AG08395 (cell line): Measurements from ENCODE around the gene MAP6D1.
"Not testable (repeated sequence)": the region's sequence is repeated elsewhere in the genome, so short reads cannot be mapped to it uniquely, and the experiment has no call there.

Source experiments
- DNase-seq: peaks from one replicate; pipeline ENCODE4 v3.0.0; 2012; ENCODE audit warnings: mixed read lengths, low spot score

The MAP6D1 gene

DNA sequence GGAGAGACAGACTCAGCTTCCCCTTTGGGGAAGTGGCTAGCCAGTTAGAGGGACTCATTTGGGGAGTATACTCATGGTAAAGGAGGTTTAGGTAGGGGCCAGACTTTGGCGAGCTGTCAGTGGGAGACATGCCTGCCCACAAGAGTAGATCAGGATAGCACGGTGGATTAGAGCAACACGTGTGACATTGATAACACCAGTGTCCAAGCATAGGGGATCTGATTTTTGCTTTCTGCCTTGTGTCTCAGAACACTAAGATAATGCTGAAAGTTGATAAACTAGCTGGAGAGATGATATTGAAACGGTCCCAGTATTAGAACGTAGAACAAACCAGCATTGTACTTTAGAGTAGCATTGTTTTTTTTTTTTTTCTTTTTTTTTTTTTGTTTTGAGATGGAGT, 25.9 kb downstream of the MAP6D1 start:
- no peak for DNase-seq

DNA sequence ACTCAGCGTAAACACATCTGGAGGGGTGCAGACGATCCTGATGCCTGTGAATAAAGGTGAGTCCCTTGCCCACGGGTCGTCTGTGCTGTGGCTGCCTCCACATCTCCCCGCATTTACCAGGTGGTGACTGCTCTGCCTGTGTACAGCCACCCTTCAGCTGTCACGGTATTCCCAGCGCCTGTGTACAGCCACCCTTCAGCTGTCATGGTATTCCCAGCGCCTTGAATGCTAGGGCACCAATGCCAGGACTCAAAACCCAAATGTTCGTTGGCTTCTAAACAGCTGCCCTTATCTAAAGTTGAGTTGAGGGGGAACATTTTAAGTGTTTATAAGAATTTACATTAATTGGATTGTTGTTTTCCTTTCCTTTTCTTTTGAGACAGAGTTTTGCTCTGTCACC, 27.4 kb downstream of the MAP6D1 start:
- DNase-seq: no peak

DNA sequence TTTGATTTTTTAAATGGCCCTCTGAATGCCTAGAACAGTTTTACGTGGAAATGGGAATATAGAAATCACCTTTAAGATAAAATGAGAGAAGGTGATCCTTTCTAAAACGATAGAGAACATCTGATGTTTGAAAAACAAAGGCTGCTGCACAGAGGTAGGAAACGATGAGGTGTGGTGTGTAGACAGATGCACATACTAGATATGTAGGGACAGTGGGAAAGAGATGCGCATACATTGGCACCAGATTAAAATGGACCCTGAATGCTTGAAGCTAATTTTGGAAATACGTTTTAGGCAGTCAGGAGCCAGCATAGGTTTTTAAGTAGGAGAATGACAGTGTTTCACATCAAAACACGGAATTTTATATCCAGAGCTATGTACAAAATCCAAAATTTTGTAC, 29.0 kb downstream of the MAP6D1 start:
- no peak for DNase-seq

DNA sequence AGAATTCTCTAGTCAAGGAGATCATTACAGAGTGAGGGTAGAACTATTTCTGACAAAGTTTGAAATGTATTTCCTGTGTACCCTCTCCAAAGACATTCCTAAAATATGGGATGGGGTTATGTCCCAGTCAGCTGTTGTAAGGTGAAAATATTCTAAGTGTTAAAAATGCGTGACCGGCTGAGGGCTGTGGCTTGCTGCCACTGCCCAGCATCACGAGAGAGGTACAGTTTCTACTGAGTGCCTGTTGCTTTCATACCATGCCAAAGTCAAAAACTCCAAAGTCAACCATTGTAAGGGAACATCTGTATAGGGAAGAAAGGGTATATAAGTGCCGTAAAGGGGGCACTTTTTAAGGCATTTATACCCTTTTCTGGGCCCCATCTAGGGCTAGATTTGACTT, 30.9 kb downstream of the MAP6D1 start:
- no peak for DNase-seq

DNA sequence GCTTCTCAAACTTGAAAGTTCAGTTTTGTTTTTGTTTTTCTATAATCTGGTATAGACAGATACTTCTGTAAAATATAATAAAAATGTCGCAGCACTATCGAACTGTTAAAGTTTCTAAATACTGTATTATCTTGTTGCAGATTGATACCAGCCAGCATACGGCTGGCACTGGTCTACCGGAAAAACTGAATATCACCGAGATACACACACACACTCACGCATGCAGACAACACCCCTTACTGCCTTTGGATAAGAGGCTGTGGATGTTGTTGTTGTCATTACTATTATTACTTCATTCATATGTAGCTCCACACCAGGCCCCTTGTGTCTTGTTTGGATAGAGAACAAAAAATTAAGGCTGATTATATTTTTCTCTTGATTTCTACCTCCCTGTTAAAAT, 32.4 kb downstream of the MAP6D1 start:
- no peak for DNase-seq

DNA sequence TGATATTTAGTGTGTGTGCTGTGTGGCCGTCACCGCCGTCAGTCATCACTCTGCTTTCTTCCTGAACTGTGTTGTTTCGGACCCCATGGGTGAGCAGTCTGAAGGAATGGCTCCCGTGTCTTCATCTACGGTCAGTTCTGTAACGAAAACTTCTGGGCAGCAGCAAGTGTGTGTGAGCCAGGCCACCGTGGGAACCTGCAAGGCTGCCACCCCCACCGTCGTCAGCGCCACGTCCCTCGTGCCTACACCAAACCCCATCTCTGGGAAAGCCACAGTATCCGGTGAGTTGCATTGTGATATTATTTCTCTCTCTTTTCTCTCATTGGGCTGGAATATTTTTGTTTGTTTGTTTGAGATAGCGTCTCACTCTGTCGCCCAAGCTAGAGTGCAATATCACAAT, 34.7 kb downstream of the MAP6D1 start:
- DNase-seq: no peak

DNA sequence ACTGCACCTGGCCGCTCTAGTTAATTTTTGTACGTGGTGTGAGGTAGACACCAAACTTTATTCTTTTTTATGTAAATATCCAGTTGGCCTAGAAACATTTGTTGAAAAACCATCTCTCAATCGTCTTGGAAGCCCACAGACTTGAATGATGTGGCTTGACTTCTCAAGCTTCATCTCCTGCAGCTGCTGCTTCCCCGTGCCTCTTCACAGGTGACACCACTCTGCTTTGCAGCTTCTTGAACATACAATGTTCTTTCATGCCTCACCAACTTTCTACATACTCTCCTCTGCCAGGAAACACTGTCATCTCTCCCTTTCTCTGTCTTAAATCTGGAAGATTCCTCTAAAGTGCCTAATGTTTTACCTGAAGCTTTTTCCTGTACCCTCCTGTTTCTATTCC, 35.6 kb downstream of the MAP6D1 start:
- DNase-seq: no peak

DNA sequence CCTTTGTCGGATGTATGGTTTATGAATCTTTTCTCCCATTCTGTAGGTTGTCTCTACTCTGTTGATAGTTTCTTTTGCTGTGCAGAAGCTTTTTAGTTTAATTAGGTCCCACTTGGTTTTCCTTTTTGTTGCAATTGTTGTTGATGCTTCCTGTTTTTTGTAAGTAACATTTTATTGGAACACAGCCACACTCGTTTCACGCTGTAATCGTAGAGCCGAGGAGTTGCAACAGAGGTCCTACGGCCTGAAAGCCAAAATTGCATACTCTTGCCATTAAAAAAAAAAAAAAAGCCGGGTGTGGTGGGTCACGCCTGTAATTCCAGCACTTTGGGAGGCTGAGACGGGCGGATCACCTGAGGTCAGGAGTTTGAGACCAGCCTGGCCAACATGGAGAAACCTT, 40.9 kb downstream of the MAP6D1 start:
- not testable (repeated sequence) for DNase-seq

DNA sequence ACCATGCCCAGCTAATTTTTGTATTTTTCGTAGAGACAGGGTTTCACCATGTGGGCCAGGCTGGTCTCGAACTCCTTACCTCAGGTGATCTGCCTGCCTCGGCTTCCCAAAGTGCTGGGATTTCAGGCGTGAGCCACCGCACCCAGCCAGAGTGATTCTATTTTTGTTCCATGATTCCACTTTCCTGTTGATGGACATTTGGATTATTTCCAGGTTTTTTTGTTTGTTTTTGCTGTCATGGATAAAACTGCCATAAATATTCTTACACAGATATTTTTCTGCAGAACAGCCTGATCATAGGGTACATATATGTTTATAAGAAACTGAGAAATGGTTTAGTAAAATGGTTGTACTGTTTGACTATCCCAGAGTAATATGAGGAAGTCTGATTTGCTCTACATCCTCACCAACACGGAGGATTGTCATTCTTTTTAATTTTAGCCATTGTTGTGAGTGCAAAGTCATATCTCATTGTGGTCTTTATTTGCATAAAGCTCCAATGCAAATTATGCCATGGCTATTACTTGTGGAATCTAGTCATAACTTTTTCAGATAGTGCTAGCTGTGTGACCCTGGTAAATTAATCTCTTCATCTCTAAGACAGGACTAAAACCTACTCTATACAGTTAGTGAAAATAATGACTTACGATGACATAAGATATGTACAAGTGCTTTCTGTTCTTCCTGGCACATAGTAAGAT, 42.7 kb downstream of the MAP6D1 start:
- DNase-seq: no peak

DNA sequence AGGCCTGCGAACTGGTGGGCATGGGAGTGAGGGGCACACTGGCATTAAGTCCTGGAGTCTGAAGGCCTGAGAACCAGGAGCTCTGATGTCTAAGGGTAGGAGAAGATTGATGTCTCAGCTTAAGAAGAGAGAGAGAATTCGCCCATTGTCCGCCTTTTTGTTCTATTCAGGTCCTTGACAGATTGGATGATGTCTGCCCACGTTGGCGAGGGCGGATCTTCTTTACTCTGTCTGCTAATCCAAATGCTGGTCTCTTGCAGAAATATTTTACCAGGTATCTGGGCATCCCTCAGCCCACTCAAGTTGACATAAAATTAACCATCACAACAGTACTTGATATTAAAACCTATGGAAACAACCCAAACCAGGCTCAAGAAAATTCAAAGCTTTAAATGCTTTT, 44.1 kb downstream of the MAP6D1 start:
- no peak for DNase-seq

DNA sequence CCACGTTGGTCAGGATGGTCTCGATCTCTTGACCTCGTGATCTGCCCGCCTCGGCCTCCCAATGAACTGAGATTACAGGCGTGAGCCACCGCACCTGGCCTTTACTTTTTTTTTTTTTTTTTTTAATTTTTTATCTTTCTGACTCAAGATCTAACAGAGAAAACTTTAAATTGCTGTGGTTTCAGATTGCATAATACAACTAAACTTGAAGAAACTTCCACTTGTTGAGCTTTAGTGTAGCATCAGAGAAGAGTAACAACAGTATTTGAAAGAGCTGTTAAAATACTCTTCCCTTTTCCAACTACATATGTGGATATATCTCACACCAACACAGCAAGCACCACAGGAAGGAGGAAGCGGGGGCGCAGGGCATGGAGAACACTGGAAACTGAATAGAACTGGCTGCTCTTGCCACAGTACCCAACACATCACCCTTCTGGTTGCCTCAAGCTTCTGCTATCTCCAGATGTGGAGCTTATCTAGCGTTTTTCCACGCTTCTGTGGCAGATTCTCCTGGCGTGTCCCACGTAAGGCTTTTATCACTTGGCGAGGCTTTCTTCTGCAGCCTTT, 45.4 kb downstream of the MAP6D1 start:
- no peak for DNase-seq

DNA sequence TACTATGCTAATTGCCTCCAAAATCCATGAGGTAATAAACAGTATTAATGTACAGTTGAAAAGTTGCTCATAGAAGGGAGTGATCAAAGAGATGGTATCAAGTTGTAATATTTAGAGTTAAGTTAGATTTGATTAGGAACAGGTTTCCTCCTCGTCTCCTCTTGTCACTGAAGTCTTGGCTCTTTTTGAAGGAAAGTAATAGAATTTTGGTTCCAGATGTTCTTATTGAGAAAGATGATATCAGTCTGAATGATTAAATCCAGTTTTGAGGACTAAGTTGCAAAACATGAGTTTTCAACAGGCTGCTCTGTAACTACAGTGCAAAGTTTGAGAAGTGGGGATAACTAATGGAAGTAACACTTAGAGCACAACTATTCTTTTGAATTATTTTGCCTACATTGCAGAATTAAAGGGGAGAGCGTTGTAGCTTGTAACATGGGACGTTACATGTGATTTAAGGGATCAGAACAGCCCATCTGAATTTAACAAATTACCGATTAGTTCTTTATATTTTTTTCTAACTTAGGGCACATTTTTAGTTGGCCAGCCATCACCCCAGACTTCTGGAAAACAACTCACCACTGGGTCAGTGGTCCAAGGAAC, 48.3 kb downstream of the MAP6D1 start:
- no peak for DNase-seq

DNA sequence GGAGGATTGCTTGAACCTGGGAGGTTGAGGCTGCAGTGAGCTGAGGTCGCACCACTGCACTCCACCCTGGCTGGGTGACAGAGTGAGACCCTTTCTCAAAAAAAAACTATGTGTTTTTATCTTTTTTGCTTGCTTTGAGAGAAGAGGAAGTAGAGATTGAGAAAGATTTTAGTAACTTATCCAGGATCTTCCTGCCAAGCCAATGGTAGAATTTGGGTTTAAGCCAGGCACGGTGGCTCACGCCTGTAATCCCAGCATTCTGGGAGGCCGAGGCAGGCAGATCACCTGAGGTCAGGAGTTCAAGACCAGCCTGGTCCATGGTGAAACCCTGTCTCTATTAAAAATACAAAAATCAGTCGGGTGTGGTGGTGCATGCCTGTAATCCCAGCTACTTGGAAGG, 48.9 kb downstream of the MAP6D1 start:
- not testable (repeated sequence) for DNase-seq

DNA sequence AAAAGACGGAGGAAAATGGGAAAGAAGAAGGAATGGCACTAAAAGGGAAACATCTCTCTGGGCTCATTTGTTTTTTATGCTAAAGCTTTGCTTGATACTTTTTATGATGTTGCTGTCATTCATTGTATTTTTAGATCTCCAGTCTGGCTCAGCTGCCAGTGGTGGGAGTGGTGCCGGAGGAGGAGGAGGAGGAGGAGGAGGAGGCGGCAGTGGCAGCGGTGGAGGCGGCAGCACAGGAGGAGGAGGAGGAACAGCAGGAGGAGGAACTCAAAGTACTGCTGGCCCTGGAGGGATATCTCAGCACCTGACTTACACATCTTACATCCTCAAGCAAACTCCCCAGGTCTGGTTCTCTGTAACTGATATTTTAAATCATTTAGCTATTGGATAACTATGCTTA, 49.6 kb downstream of the MAP6D1 start:
- DNase-seq: no peak

DNA sequence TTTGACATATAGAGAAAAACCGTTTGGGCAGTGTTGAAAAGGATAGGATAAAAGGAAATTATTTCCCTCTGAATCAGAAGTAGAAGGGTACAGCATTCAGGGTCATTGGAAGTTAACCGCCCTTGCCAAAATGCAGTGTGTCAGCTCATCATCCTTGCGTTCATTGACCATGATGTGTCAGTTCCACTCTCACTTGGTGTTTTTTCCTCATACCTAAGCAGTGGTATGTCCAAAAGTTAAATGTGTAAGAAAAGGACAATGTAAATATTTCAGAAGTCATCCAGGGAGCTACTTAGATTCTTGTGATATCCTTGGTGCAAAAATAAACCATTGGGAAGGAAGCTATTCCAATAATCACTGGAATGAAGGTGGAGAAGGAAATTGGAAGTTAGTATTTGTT, 50.7 kb downstream of the MAP6D1 start:
- DNase-seq: peak; percentile 19

DNA sequence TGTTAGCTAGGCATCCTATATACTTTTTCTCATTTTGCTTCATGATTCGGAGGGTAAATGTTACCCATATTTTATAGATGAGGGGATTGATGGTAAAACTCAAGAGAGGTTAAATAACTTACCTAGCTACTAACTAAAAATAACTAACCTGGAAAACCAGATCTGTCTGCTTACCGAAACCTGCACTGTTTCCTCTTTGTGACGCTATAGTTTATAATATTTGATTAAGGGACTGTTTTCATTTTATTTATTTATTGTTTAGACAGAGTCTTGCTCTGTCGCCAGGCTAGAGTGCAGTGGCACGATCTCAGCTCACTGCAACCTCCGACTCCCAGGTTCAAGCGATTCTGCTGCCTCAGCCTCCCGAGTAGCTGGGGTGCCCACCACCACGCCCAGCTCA, 55.9 kb downstream of the MAP6D1 start:
- no peak for DNase-seq

DNA sequence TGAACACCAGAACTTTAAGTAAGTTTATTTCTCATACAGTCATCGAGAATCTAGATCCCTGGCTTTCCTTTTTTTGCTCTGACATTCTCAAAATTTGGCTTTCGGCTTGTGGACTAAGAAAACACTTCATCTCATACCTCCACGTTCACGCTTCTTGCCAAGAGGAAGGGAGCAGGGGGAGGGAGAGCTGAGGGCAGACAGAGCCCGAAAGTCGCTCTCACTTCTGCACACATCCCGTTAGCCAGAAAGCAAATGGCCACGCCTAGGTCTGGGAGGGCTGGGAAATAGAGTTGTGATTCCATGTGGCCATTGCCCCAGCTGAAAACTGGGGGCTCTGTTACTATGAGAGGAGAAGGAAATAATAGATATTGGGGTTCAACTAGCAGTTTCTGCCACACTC, 57.3 kb downstream of the MAP6D1 start:
- no peak for DNase-seq

DNA sequence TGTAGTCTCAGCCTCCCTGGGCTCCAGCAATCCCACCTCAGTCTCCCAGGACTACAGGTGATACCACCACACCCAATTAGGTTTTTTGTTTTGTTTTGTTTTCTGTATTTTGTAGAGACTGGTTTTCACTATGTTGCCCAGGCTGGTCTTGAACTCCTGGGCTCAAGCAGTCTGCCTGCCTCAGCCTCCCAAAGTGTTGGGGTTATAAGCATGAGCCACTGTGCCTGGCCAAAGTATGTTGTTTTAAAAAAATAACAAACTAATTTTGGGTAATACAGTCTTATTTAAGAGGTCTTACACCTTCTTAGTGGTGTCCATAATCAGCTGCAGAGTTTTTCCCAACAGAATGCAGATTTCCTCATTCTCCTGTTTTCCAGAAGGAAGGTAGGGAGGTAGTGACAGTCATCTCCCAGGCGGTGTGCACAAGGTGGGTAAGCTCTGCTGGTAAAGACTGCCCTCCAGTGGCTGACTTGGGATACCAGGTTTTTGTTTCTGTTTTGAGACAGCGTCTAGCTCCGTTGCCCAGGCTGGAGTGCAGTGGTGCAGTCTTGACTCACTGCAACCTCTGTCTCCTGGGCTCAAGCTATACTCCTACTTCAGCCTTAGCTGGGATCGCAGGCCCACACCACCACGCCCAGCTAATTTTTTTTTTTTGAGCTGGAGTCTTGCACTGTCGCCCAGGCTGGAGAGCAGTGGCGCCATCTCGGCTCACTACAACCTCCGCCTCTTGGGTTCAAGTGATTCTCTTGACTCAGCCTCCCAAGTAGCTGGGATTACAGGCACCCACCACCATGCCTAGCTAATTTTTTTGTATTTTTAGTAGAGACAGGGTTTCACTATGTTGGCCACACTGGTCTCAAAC, 58.4 kb downstream of the MAP6D1 start:
- peak; percentile 77 for DNase-seq

DNA sequence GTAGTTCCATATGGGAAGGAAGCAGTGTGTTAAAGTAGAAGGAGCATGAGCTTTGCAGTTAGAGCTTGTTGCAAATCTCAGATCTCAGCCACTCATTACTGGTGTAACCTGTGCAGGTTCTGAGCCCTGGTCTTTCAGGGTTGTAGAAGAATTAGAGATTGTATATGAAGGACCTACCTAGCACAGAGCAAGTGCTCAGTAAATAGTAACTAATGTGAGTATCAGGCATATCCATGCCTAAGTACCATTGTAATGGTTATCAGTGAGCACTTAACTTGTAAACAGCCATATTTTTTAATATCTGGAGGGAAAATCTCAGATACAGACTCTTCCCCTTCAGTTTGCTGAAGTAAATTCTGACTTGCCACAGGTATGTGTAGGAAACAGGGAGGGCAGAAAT, 59.3 kb downstream of the MAP6D1 start:
- DNase-seq: no peak
